T47D (cell line): Measurements from ENCODE around the gene CAMKK2.
"Not testable (repeated sequence)": the region's sequence is repeated elsewhere in the genome, so short reads cannot be mapped to it uniquely, and the experiment has no call there.

Source experiments
- DNase-seq, 2 experiments: peaks; one replicate each; pipeline versions ENCODE4 v3.0.0 to v3.0.0-alpha.2; 2011 to 2012; ENCODE audit warnings: low read depth in 1 of 2, low spot score in 1 of 2
- JUND ChIP-seq: IDR thresholded peaks from 2 replicates; pipeline ENCODE4 v1.6.1; 2012; ENCODE audit warnings: low read depth
- in situ Hi-C: cut with HindIII; loops from 2 replicates; pipeline ENCODE4 v1.10.0; 2016; ENCODE audit warnings: low sequenced_read_pairs, low pct_unique_long_range_greater_than_20kb

Gene CAMKK2

GRCh38 chr12:121282072-121282742 lies 14.3 kb downstream of the CAMKK2 start:
- no peak for TF ChIP-seq JUND
- DNase-seq, result no peak
- in situ Hi-C loops, result no loop called here

- DNase-seq, in situ Hi-C loops: not testable (repeated sequence)
Observed at GRCh38 chr12:121281116-121281515, 15.4 kb downstream of the CAMKK2 start.

GRCh38 chr12:121280531-121280930 lies 16.0 kb downstream of the CAMKK2 start:
- DNase-seq, in situ Hi-C loops: not testable (repeated sequence)

- no peak for TF ChIP-seq JUND
Observed at GRCh38 chr12:121279507-121279915, 17.0 kb downstream of the CAMKK2 start.

GRCh38 chr12:121279071-121279375 lies 17.5 kb downstream of the CAMKK2 start:
- in situ Hi-C loops, result no loop called here
- no peak for TF ChIP-seq JUND
- DNase-seq, result no peak

More at GRCh38 chr12:121279507-121279915, 17.0 kb downstream of the CAMKK2 start:
- no peak for DNase-seq
- in situ Hi-C loops, result no loop called here

GRCh38 chr12:121278169-121279070 lies 18.1 kb downstream of the CAMKK2 start:
- no peak for DNase-seq
- no peak for TF ChIP-seq JUND
- in situ Hi-C loops, result no loop called here

GRCh38 chr12:121277374-121277759 lies 19.1 kb downstream of the CAMKK2 start:
- no peak for DNase-seq
- no peak for TF ChIP-seq JUND
- in situ Hi-C loops, result no loop called here

- DNase-seq, result no peak
- in situ Hi-C loops, result no loop called here
- no peak for TF ChIP-seq JUND
Observed at GRCh38 chr12:121274036-121274763, 22.3 kb downstream of the CAMKK2 start.

GRCh38 chr12:121273364-121273896 lies 23.1 kb downstream of the CAMKK2 start:
- in situ Hi-C loops, result no loop called here
- no peak for DNase-seq
- TF ChIP-seq JUND, result no peak

- no peak for DNase-seq
- in situ Hi-C loops, result no loop called here
- no peak for TF ChIP-seq JUND
Observed at GRCh38 chr12:121267822-121268221, 28.7 kb downstream of the CAMKK2 start.

- in situ Hi-C loops, result no loop called here
- no peak for DNase-seq
Observed at GRCh38 chr12:121264951-121265515, 31.5 kb downstream of the CAMKK2 start.

GRCh38 chr12:121264135-121264534 lies 32.4 kb downstream of the CAMKK2 start:
- no peak for DNase-seq
- in situ Hi-C loops, result no loop called here
- TF ChIP-seq JUND, result no peak

More at GRCh38 chr12:121264951-121265515, 31.5 kb downstream of the CAMKK2 start:
- TF ChIP-seq JUND, result no peak
